Choroid plexus epithelial cell (primary cell): ENCODE results near the gene CHST11.

ENCODE experiments used
- DNase-seq: peaks from one replicate; pipeline ENCODE4 v3.0.0-alpha.2; 2010; ENCODE audit warnings: low read depth
- H3K4me3 ChIP-seq: 2 replicates; pipeline ENCODE4 v1.5.1; 2011; ENCODE audit warnings: low read depth, mild to moderate bottlenecking, control low read depth, low read length, moderate library complexity
- CTCF ChIP-seq: conservative IDR thresholded peaks from 2 replicates; pipeline ENCODE4 v1.5.1; 2011; ENCODE audit warnings: low read depth, mild to moderate bottlenecking, control low read depth, inconsistent platforms, low read length, moderate library complexity

Gene CHST11

DNA sequence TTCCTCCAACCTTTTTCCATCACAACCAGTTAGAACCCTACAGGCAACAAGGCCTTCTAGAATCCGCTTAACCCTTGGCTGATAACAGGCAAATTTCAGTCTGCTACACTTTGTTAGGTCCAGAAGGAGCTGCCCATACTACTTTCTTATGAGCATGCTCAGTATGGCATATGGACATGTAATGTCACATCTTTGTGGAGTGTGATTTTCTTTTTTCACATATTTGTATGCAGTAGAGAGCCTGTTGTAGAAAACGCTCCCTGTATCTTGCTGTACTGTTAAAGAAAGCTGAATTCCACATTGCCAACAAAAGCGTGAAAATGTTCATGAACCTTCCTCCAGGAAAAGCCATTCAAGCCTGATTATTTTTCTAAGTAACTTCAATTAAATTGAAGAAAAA lies 304.9 kb downstream of the CHST11 start:
- no peak for DNase-seq
- H3K4me3 ChIP-seq: no peak overlapping the region
- no peak for TF ChIP-seq CTCF

DNA sequence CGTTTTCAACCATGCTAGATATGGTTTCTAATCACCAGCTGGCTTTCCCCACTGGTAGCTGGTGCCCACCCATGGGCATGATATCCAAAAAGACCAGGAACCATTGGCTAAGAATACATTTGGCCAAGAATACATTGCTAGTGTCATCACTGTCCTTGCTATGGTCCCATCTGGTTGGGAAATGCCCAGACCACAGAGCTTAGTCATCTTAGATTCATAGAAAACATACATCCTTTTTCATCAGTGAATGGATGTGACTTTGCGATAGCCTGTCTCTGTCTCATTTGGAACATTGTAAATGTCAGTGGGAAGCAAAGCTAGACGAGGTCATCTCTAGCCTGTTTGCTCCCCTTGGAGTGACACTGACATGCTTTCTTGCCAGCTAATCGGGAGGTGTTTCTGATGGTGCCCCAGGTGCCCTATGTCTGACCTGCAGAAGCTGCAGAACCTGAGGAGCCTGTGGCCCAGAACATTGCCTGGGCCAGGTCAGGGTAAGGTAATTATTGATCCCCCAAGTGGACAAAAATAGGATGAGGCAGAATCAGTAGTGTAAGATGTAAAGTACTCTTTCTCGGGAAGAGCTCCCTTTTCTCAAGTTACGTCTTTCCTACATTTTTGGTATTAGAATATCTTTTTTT lies 306.5 kb downstream of the CHST11 start:
- no peak for TF ChIP-seq CTCF
- peak; percentile 9 for DNase-seq
- no peak overlapping the region for H3K4me3 ChIP-seq

DNA sequence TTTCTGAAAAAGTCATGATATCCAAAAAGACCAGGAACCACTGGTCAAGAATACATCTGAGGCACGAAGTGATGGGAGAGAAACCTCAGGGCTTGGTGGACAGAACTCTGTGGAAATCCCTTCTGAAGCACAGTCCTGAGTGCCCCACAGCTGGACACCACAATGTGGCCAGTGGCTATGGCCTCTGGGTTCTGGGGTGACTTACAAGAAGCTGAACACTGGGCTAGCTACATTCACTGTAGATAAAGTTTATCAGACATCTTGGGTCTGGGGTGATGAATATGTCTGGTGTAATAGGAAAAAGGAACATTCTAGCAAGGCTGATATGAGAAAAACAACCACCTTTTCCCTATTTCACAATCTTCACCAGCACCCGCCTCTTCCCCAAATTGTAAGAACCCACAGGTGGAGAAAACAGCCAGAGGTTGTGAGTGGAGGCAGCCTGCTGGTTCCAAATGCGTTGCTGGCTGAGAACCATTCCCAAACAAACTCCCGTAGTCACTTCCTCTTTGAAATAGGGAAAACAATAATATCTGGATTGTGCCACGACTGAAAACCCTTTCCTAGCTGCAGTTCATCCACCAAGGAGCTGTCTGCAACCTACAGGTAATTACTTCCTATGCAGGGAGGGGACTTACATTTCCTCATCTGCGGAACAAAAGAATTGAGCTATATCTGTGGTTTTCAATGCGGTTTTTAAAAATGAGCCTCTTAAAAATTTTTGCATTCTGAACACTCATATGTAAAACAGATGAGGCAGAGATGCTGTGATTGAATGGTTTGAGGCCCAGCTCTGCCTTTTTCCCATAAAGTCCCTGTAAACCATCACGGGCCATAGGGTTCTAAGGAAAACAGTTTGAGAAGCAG lies 307.7 kb downstream of the CHST11 start:
- TF ChIP-seq CTCF: no peak
- H3K4me3 ChIP-seq: no peak overlapping the region
- no peak for DNase-seq

- H3K4me3 ChIP-seq: no peak overlapping the region
- no peak for TF ChIP-seq CTCF
- no peak for DNase-seq
Measured at GRCh38 chr12:104767261-104767660, 310.5 kb downstream of the CHST11 start.

DNA sequence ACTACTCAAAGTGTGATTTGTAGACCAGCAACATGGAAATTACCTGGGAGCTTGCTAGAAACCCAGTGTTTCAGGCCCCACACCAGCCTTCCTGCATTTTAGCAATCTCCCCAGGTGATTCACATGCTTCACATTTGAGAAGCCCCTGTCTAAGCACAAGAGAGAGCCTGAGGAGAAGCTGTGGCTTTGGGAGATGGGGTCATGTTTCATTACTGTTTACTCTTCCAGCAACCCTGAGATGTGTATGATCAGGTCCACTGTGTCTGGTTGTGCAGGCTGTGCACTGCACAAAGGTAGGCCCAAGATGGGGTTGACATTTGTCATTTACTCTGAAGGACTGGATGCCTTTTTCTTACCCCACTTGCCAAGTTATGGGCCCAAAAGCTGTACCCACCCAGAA lies 311.3 kb downstream of the CHST11 start:
- no peak overlapping the region for H3K4me3 ChIP-seq
- TF ChIP-seq CTCF: no peak
- no peak for DNase-seq

DNA sequence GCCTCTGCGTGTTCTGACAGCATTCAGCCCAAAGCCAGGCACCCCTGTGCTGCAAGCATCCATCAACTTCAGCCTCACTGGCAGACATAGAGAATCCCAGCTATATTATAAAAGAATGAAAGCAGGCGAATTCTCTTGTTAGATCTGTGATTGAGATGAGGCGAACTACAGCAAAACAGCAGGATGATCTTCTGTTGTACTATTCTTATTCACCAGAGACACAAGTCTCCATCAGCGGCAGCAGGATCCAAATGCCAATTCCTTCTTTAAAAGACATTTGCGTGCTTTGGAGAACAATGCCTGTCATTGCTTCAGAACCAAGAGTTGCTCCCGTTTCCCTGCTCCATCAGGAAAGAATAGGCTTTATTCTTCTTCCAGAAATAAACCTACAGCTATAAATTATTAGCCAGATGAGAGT lies 312.4 kb downstream of the CHST11 start:
- no peak for DNase-seq
- no peak for TF ChIP-seq CTCF
- no peak overlapping the region for H3K4me3 ChIP-seq
